K562 (cell line): ENCODE measurements around the gene CDRT4. TPM values are rescaled to one million over a fixed set of nuclear protein-coding genes. Genes with fewer than 3 reads are reported as not detected.

Experiments
- ATAC-seq: fragments of 200-7000 bp; cut with Tn5 transposase; 3 replicates; pipeline ENCODE4 v1.9.1; 2020; ENCODE audit warnings: moderate library complexity
- BruUV-seq: library from RNA; stranded (reverse); fragments of 400-500 nt; replicated peaks from 2 replicates; lab custom pipeline; 2021; lab: Mats Ljungman, UMichigan
- CTCF ChIA-PET: fragments of 300-600 bp; formaldehyde crosslinking; extraction: SDS; loops from one replicate; lab custom pipeline; 2021; ENCODE audit warnings: low intra/inter-chr PET ratio; lab: Yijun Ruan, JAX
- POLR2A ChIA-PET: fragments of 300-600, 350-650 bp; sonication (Branson Sonifier 250); formaldehyde crosslinking; extraction: SDS; loops from one replicate; lab custom pipeline; 2021; ENCODE audit warnings: antibody characterized with exemption, inconsistent platforms; lab: Yijun Ruan, JAX
- DNase-seq, 4 experiments: peaks; one replicate each; pipeline versions ENCODE4 v3.0.0 to v3.0.0-alpha.2; 2011 to 2018; ENCODE audit warnings: low spot score in 3 of 4, mixed read lengths in 3 of 4; ENCODE audit errors: extremely low read depth in 1 of 4
- FAIRE-seq: peaks from 2 replicates; lab custom pipeline; 2011; peaks lifted over from hg19 to GRCh38; lab: Jason Lieb, UNC
- H2AFZ ChIP-seq: 2 replicates; pipeline ENCODE4 v1.6.0; 2011; ENCODE audit warnings: low read depth, low read length, control low read depth, inconsistent platforms
- H3K27ac ChIP-seq: fragments of 200-600 bp; 3 replicates; pipeline ENCODE4 v1.8.0; 2011; ENCODE audit warnings: low read depth, mild to moderate bottlenecking, control low read depth, inconsistent platforms, low read length, moderate library complexity, mixed read lengths; ENCODE audit errors: extremely low read depth
- H3K27me3 ChIP-seq, 2 experiments: fragments of 300-600 bp in 1 of 2; 2 replicates in 1 of 2; 3 replicates in 1 of 2; pipeline versions ENCODE4 v1.6.0 to v1.8.0; 2011; ENCODE audit warnings: inconsistent platforms in 2 of 2, low read length in 2 of 2, mild to moderate bottlenecking in 1 of 2, mixed read lengths in 1 of 2, moderate library complexity in 1 of 2; ENCODE audit not compliant: control insufficient read depth in 2 of 2, insufficient read depth in 2 of 2
- H3K36me3 ChIP-seq: fragments of 300-600 bp; 3 replicates; pipeline ENCODE4 v1.8.0; 2011; ENCODE audit warnings: mild to moderate bottlenecking, low read length, inconsistent platforms; ENCODE audit not compliant: control insufficient read depth, insufficient read depth
- H3K4me1 ChIP-seq, 2 experiments: fragments of 200-600 bp in 1 of 2; replicated peaks in 1 of 2; 2 replicates in 1 of 2; 3 replicates in 1 of 2; pipeline versions ENCODE4 v1.5.1 to v1.8.0; 2011; ENCODE audit warnings: inconsistent platforms in 2 of 2, low read length in 2 of 2, mild to moderate bottlenecking in 1 of 2, mixed read lengths in 1 of 2, moderate library complexity in 1 of 2; ENCODE audit not compliant: control insufficient read depth in 2 of 2, insufficient read depth in 2 of 2
- H3K4me2 ChIP-seq: 2 replicates; pipeline ENCODE4 v1.6.1; 2011; ENCODE audit warnings: low read length, control low read depth, inconsistent platforms, mixed read lengths; ENCODE audit not compliant: insufficient read depth
- H3K4me3 ChIP-seq: fragments of 200-600 bp; sonication (generic), shearing (Covaris generic); 2 replicates; pipeline ENCODE4 v1.5.1; 2016; ENCODE audit warnings: control low read depth, inconsistent platforms
- H3K79me2 ChIP-seq: fragments of 200-600 bp; 3 replicates; pipeline ENCODE4 v1.8.0; 2011; ENCODE audit warnings: low read length, inconsistent platforms; ENCODE audit not compliant: control insufficient read depth, insufficient read depth
- H3K9ac ChIP-seq, 2 experiments: 2 replicates each; pipeline versions ENCODE4 v1.6.0 to v1.6.1; 2011; ENCODE audit warnings: low read depth in 2 of 2, low read length in 2 of 2, control low read depth in 1 of 2, inconsistent platforms in 1 of 2, mild to moderate bottlenecking in 1 of 2, mixed read lengths in 1 of 2; ENCODE audit not compliant: insufficient read depth in 1 of 2
- H3K9me1 ChIP-seq: one replicate; pipeline ENCODE4 v1.6.0; 2011; ENCODE audit warnings: inconsistent platforms, mild to moderate bottlenecking, low read length, moderate library complexity; ENCODE audit not compliant: control insufficient read depth, insufficient read depth
- H3K9me3 ChIP-seq: replicated peaks from 2 replicates; pipeline ENCODE4 v1.5.1; 2011; ENCODE audit warnings: low read depth, low read length, inconsistent platforms; ENCODE audit not compliant: control insufficient read depth, insufficient read depth
- H4K20me1 ChIP-seq: replicated peaks from 2 replicates; pipeline ENCODE4 v1.6.1; 2011; ENCODE audit warnings: low read length, inconsistent platforms, mixed read lengths; ENCODE audit not compliant: control insufficient read depth, insufficient read depth
- C11orf30 ChIP-seq: fragments of 450-650 bp; IDR thresholded peaks from 2 replicates; pipeline ENCODE4 v1.6.1; 2016; ENCODE audit warnings: low read depth, mild to moderate bottlenecking
- EZH2 ChIP-seq: IDR thresholded peaks from 2 replicates; pipeline ENCODE4 v1.6.1; 2012; ENCODE audit warnings: low read depth, mild to moderate bottlenecking, inconsistent platforms, low read length, borderline replicate concordance
- MAFG ChIP-seq: fragments of 450-650 bp; conservative IDR thresholded peaks from 2 replicates; pipeline ENCODE4 v1.6.1; 2016; ENCODE audit warnings: missing genetic modification characterization, missing compliant biosample characterization
- PATZ1 ChIP-seq: fragments of 250-450 bp; sonication (Bioruptor Pico); IDR thresholded peaks from 2 replicates; pipeline ENCODE4 v1.5.0; 2020; ENCODE audit warnings: mild to moderate bottlenecking, borderline replicate concordance
- RBM15 ChIP-seq: fragments of 200-400 bp; formaldehyde crosslinking; IDR thresholded peaks from 2 replicates; pipeline ENCODE4 v1.6.1; 2018; ENCODE audit warnings: mild to moderate bottlenecking, low read length, moderate library complexity; ENCODE audit not compliant: insufficient read depth
- ZNF316 ChIP-seq: fragments of 450-650 bp; IDR thresholded peaks from 2 replicates; pipeline ENCODE4 v1.6.1; 2016
- WGBS: fragments of 100-300 bp; shearing (Covaris generic); methylation state at CpG from one replicate; pipeline ENCODE4 v1.1.6; 2016; ENCODE audit warnings: low coverage, mixed read lengths; ENCODE audit not compliant: insufficient coverage; ENCODE audit errors: missing lambda C conversion rate; 5-methylcytosine and 5-hydroxymethylcytosine counted together
- in situ Hi-C: fragments of 300-500 bp; cut with MboI; formaldehyde crosslinking; loops from 4 replicates; pipeline ENCODE4 v1.15.0; 2018; ENCODE audit warnings: inconsistent platforms, mixed read lengths
- intact Hi-C: fragments of 100-400 bp; cut with micrococcal nuclease; formaldehyde crosslinking; loops from 2 replicates; pipeline ENCODE4 v1.14.2; 2022
- polyA plus RNA-seq, 8 experiments: library from polyadenylated mRNA; depleted of rRNA in 4 of 8; stranded (reverse) in 5 of 8; unstranded in 3 of 8; fragments of >200 nt; fragmentation: Nextera tagmentation in 2 of 8; fragmentation: Illumina TruSeq in 1 of 8; extraction: Ambion mirVana in 2 of 8; extraction: Trizol in 1 of 8; gene quantifications; 2 replicates each; pipeline versions ENCODE4 v1.2.1 to v1.2.3, GENCODE V29; 2011 to 2014; ENCODE audit warnings: inconsistent platforms in 1 of 8, missing spikeins in 1 of 8
- total RNA-seq, 7 experiments: library from RNA; depleted of rRNA in 6 of 7; stranded (reverse); fragments of >200 nt in 6 of 7; fragmentation: Illumina TruSeq in 2 of 7; extraction: Trizol in 2 of 7; gene quantifications; 2 replicates each; pipeline versions ENCODE4 v1.2.1 to v1.2.3, GENCODE V29; 2011 to 2021; ENCODE audit warnings: low replicate concordance in 1 of 7
- TF ChIP-seq, protein P1 (sequence below): fragments of 250-450 bp; sonication (Bioruptor Pico); IDR thresholded peaks from 2 replicates; pipeline ENCODE4 v1.5.1; 2021; ENCODE audit warnings: mild to moderate bottlenecking
- TF ChIP-seq, protein P2 (sequence below): fragments of 450-650 bp; IDR thresholded peaks from one replicate; pipeline ENCODE4 v1.6.1; 2018; ENCODE audit warnings: mild to moderate bottlenecking, moderate library complexity; ENCODE audit not compliant: partially characterized antibody

The CDRT4 gene
- total and polyA plus RNA-seq, 9 of the 15 experiments (the other 6 are each of a cell fraction or from before 2014, with no cell fraction given), result 1.7 to 6.4 (median 3.5) TPM

DNA sequence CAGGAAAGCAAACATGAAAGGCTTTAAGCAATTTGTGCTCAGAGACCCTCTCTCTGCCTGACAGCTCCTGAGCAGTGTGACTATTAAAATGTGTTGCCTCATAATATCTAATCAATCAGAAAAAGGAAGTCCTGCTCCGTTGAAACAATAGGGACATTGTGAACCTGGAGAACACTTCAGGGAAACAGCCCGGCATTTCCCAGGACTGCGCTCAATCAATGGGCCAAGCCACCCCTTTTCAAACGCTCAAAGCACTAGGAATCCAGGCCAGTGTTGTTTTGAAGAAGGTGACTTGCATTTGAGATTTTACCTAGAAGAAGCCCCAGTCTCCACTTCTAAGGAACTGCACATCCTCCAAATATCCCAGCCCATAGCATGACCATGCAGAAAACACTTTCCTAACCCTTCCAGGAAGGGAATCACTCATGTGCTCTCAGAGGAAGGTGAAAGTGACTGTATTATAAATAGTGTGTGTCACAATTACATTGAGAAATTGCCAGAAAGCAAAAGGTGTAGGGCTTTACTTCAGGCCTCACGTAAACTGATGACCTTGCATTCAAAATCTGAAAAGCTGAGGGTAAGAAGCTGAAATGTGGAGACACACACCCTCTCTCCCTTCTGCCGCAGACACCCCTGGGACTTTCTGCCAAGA is 19.4 kb downstream of the CDRT4 start:
- DNase-seq (no peak), ATAC-seq (no peak), FAIRE-seq (no peak)
- BruUV-seq, result no TSS peak
- ChIA-PET CTCF (no interaction called here), POLR2A (no interaction called here)
- Histone ChIP-seq H3K27me3 (no peaks in the 10 kb centered on the region), H3K9ac (no peak overlapping the region), H3K79me2 (no peaks in the 10 kb centered on the region), H3K9me1 (no peaks in the 10 kb centered on the region), H2AFZ (no peak overlapping the region), H4K20me1 (no peaks in the 10 kb centered on the region), H3K4me1 (peaks cover 0 to 7% of the 10 kb centered on the region in 2 experiments; a peak in 3 of 5 replicates), H3K9me3 (no peaks in the 10 kb centered on the region), H3K27ac (no peak overlapping the region), H3K36me3 (no peaks in the 10 kb centered on the region), H3K4me2 (no peak overlapping the region), H3K4me3 (no peak overlapping the region)
- in situ Hi-C loops, result no loop called here
- TF ChIP-seq, protein P1, sequence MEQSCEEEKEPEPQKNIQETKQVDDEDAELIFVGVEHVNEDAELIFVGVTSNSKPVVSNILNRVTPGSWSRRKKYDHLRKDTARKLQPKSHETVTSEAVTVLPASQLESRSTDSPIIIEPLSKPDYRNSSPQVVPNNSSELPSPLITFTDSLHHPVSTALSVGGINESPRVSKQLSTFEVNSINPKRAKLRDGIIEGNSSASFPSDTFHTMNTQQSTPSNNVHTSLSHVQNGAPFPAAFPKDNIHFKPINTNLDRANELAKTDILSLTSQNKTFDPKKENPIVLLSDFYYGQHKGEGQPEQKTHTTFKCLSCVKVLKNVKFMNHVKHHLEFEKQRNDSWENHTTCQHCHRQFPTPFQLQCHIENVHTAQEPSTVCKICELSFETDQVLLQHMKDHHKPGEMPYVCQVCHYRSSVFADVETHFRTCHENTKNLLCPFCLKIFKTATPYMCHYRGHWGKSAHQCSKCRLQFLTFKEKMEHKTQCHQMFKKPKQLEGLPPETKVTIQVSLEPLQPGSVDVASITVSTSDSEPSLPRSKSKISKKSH (CRISPR knock-in tag), result no peak
- TF ChIP-seq ZNF316, result peak; percentile 57; the same call in 1 of the 2 replicates
- TF ChIP-seq C11orf30, result peak; percentile 23; the same call in 1 of the 2 replicates
- TF ChIP-seq, protein P2, sequence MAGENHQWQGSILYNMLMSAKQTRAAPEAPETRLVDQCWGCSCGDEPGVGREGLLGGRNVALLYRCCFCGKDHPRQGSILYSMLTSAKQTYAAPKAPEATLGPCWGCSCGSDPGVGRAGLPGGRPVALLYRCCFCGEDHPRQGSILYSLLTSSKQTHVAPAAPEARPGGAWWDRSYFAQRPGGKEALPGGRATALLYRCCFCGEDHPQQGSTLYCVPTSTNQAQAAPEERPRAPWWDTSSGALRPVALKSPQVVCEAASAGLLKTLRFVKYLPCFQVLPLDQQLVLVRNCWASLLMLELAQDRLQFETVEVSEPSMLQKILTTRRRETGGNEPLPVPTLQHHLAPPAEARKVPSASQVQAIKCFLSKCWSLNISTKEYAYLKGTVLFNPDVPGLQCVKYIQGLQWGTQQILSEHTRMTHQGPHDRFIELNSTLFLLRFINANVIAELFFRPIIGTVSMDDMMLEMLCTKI, result no peak
- TF ChIP-seq MAFG (tag), result peak; percentile 45
- no peak for TF ChIP-seq RBM15
- no peak for TF ChIP-seq EZH2
- TF ChIP-seq PATZ1 (CRISPR knock-in tag), result no peak
- intact Hi-C loops, result loop anchor here (10.0 kb wide), 1 partner anchor 47 kb away; no protein-coding TSS in a partner anchor
- 75% methylated on average over 6 of the region's 6 CpGs for WGBS
